ENCODE results near the gene NCCRP1. TPM values are rescaled to one million over a fixed set of nuclear protein-coding genes. Genes with fewer than 3 reads are reported as not detected.
"Not testable (repeated sequence)": the region's sequence is repeated elsewhere in the genome, so short reads cannot be mapped to it uniquely, and the experiment has no call there.

Gene NCCRP1
- polyA plus RNA-seq, 2 donors: 296 to 510 TPM

GRCh38 chr19:39212375-39212742 is 15.6 kb downstream of the NCCRP1 start:
- no peak overlapping the region for H3K4me3 ChIP-seq (ENCODE audit: low read depth in 1 of 2, low read length in 2 of 2)
- 25 to 31% methylated on average over 8 of the region's 8 CpGs for WGBS, 2 donors
- H3K4me1 ChIP-seq (ENCODE audit: control insufficient read depth in 2 of 2, insufficient read depth in 2 of 2, low read length in 1 of 2): peaks cover 0 to 3% of the 10 kb centered on the region in 2 donors

GRCh38 chr19:39215323-39215722 is 18.6 kb downstream of the NCCRP1 start:
- 89 to 90% methylated on average over 3 of the region's 3 CpGs for WGBS, 2 donors
- not testable (repeated sequence) for H3K36me3 ChIP-seq (ENCODE audit: control insufficient read depth in 2 of 2, insufficient read depth in 2 of 2, low read length in 1 of 2); H3K4me1 ChIP-seq (ENCODE audit: control insufficient read depth in 2 of 2, insufficient read depth in 2 of 2, low read length in 1 of 2); H3K27ac ChIP-seq (ENCODE audit: low read depth in 2 of 2, low read length in 1 of 2); H3K9me3 ChIP-seq (ENCODE audit: control insufficient read depth in 2 of 2, insufficient read depth in 1 of 2, low read depth in 1 of 2, low read length in 1 of 2); H3K27me3 ChIP-seq (ENCODE audit: control insufficient read depth in 1 of 2, insufficient read depth in 2 of 2, low read length in 2 of 2); H3K4me3 ChIP-seq (ENCODE audit: low read depth in 1 of 2, low read length in 2 of 2)

More at GRCh38 chr19:39212375-39212742, 15.6 kb downstream of the NCCRP1 start:
- no peaks in the 10 kb centered on the region for H3K36me3 ChIP-seq (ENCODE audit: control insufficient read depth in 2 of 2, insufficient read depth in 2 of 2, low read length in 1 of 2)
- no peaks in the 10 kb centered on the region for H3K27me3 ChIP-seq (ENCODE audit: control insufficient read depth in 1 of 2, insufficient read depth in 2 of 2, low read length in 2 of 2)
- H3K9me3 ChIP-seq (ENCODE audit: control insufficient read depth in 2 of 2, insufficient read depth in 1 of 2, low read depth in 1 of 2, low read length in 1 of 2): no peaks in the 10 kb centered on the region
- H3K27ac ChIP-seq (ENCODE audit: low read depth in 2 of 2, low read length in 1 of 2): no peak overlapping the region

- Histone ChIP-seq H3K36me3 (ENCODE audit: control insufficient read depth in 2 of 2, insufficient read depth in 2 of 2, low read length in 1 of 2) (no peaks in the 10 kb centered on the region), H3K9me3 (ENCODE audit: control insufficient read depth in 2 of 2, insufficient read depth in 1 of 2, low read depth in 1 of 2, low read length in 1 of 2) (no peaks in the 10 kb centered on the region), H3K4me1 (ENCODE audit: control insufficient read depth in 2 of 2, insufficient read depth in 2 of 2, low read length in 1 of 2) (peaks cover 0 to 2% of the 10 kb centered on the region in 2 donors), H3K4me3 (ENCODE audit: low read depth in 1 of 2, low read length in 2 of 2) (no peak overlapping the region), H3K27me3 (ENCODE audit: control insufficient read depth in 1 of 2, insufficient read depth in 2 of 2, low read length in 2 of 2) (no peaks in the 10 kb centered on the region), H3K27ac (ENCODE audit: low read depth in 2 of 2, low read length in 1 of 2) (no peak overlapping the region)
- WGBS, 2 donors: 83 to 85% methylated on average over 5 of the region's 5 CpGs
Measured at GRCh38 chr19:39217094-39217493, 20.3 kb downstream of the NCCRP1 start.

- Histone ChIP-seq H3K4me3 (ENCODE audit: low read depth in 1 of 2, low read length in 2 of 2) (no peak overlapping the region), H3K27me3 (ENCODE audit: control insufficient read depth in 1 of 2, insufficient read depth in 2 of 2, low read length in 2 of 2) (no peaks in the 10 kb centered on the region), H3K4me1 (ENCODE audit: control insufficient read depth in 2 of 2, insufficient read depth in 2 of 2, low read length in 1 of 2) (no peaks in the 10 kb centered on the region), H3K27ac (ENCODE audit: low read depth in 2 of 2, low read length in 1 of 2) (no peak overlapping the region), H3K9me3 (ENCODE audit: control insufficient read depth in 2 of 2, insufficient read depth in 1 of 2, low read depth in 1 of 2, low read length in 1 of 2) (no peaks in the 10 kb centered on the region), H3K36me3 (ENCODE audit: control insufficient read depth in 2 of 2, insufficient read depth in 2 of 2, low read length in 1 of 2) (no peaks in the 10 kb centered on the region)
- 84 to 90% methylated on average over 15 of the region's 15 CpGs for WGBS, 2 donors
Measured at GRCh38 chr19:39218230-39219007, 21.7 kb downstream of the NCCRP1 start.

- H3K27me3 ChIP-seq (ENCODE audit: control insufficient read depth in 1 of 2, insufficient read depth in 2 of 2, low read length in 2 of 2); H3K9me3 ChIP-seq (ENCODE audit: control insufficient read depth in 2 of 2, insufficient read depth in 1 of 2, low read depth in 1 of 2, low read length in 1 of 2); H3K4me3 ChIP-seq (ENCODE audit: low read depth in 1 of 2, low read length in 2 of 2); H3K27ac ChIP-seq (ENCODE audit: low read depth in 2 of 2, low read length in 1 of 2); H3K4me1 ChIP-seq (ENCODE audit: control insufficient read depth in 2 of 2, insufficient read depth in 2 of 2, low read length in 1 of 2); H3K36me3 ChIP-seq (ENCODE audit: control insufficient read depth in 2 of 2, insufficient read depth in 2 of 2, low read length in 1 of 2): not testable (repeated sequence)
- 65 to 67% methylated on average over 10 of the region's 10 CpGs for WGBS, 2 donors
Measured at GRCh38 chr19:39219108-39219507, 22.3 kb downstream of the NCCRP1 start.

- Histone ChIP-seq H3K27me3 (ENCODE audit: control insufficient read depth in 1 of 2, insufficient read depth in 2 of 2, low read length in 2 of 2) (no peaks in the 10 kb centered on the region), H3K4me3 (ENCODE audit: low read depth in 1 of 2, low read length in 2 of 2) (no peak overlapping the region)
- 17 to 34% methylated on average over 4 of the region's 4 CpGs for WGBS, 2 donors
Measured at GRCh38 chr19:39223703-39224279, 27.0 kb downstream of the NCCRP1 start.

GRCh38 chr19:39224910-39225309 is 28.1 kb downstream of the NCCRP1 start:
- Histone ChIP-seq H3K4me1 (ENCODE audit: control insufficient read depth in 2 of 2, insufficient read depth in 2 of 2, low read length in 1 of 2) (no peaks in the 10 kb centered on the region), H3K4me3 (ENCODE audit: low read depth in 1 of 2, low read length in 2 of 2) (no peak overlapping the region), H3K27ac (ENCODE audit: low read depth in 2 of 2, low read length in 1 of 2) (no peak overlapping the region), H3K36me3 (ENCODE audit: control insufficient read depth in 2 of 2, insufficient read depth in 2 of 2, low read length in 1 of 2) (no peaks in the 10 kb centered on the region), H3K9me3 (ENCODE audit: control insufficient read depth in 2 of 2, insufficient read depth in 1 of 2, low read depth in 1 of 2, low read length in 1 of 2) (no peaks in the 10 kb centered on the region), H3K27me3 (ENCODE audit: control insufficient read depth in 1 of 2, insufficient read depth in 2 of 2, low read length in 2 of 2) (no peaks in the 10 kb centered on the region)
- 27 to 47% methylated on average over 3 of the region's 3 CpGs for WGBS, 2 donors

More at GRCh38 chr19:39223703-39224279, 27.0 kb downstream of the NCCRP1 start:
- Histone ChIP-seq H3K36me3 (ENCODE audit: control insufficient read depth in 2 of 2, insufficient read depth in 2 of 2, low read length in 1 of 2) (no peaks in the 10 kb centered on the region), H3K9me3 (ENCODE audit: control insufficient read depth in 2 of 2, insufficient read depth in 1 of 2, low read depth in 1 of 2, low read length in 1 of 2) (no peaks in the 10 kb centered on the region), H3K4me1 (ENCODE audit: control insufficient read depth in 2 of 2, insufficient read depth in 2 of 2, low read length in 1 of 2) (no peaks in the 10 kb centered on the region), H3K27ac (ENCODE audit: low read depth in 2 of 2, low read length in 1 of 2) (no peak overlapping the region)

GRCh38 chr19:39230096-39230764 is 33.5 kb downstream of the NCCRP1 start:
- WGBS, 2 donors: 78 to 84% methylated on average over 2 of the region's 2 CpGs

GRCh38 chr19:39232708-39233107 is 35.9 kb downstream of the NCCRP1 start:
- Histone ChIP-seq H3K4me3 (ENCODE audit: low read depth in 1 of 2, low read length in 2 of 2) (no peak overlapping the region), H3K9me3 (ENCODE audit: control insufficient read depth in 2 of 2, insufficient read depth in 1 of 2, low read depth in 1 of 2, low read length in 1 of 2) (no peaks in the 10 kb centered on the region), H3K27me3 (ENCODE audit: control insufficient read depth in 1 of 2, insufficient read depth in 2 of 2, low read length in 2 of 2) (no peaks in the 10 kb centered on the region), H3K4me1 (ENCODE audit: control insufficient read depth in 2 of 2, insufficient read depth in 2 of 2, low read length in 1 of 2) (peaks cover 0 to 3% of the 10 kb centered on the region in 2 donors), H3K36me3 (ENCODE audit: control insufficient read depth in 2 of 2, insufficient read depth in 2 of 2, low read length in 1 of 2) (no peaks in the 10 kb centered on the region), H3K27ac (ENCODE audit: low read depth in 2 of 2, low read length in 1 of 2) (no peak overlapping the region)
- 84 to 88% methylated on average over 5 of the region's 5 CpGs for WGBS, 2 donors

More at GRCh38 chr19:39230096-39230764, 33.5 kb downstream of the NCCRP1 start:
- no peak overlapping the region for H3K27ac ChIP-seq (ENCODE audit: low read depth in 2 of 2, low read length in 1 of 2)
- no peaks in the 10 kb centered on the region for H3K36me3 ChIP-seq (ENCODE audit: control insufficient read depth in 2 of 2, insufficient read depth in 2 of 2, low read length in 1 of 2)
- no peak overlapping the region for H3K4me3 ChIP-seq (ENCODE audit: low read depth in 1 of 2, low read length in 2 of 2)
- no peaks in the 10 kb centered on the region for H3K27me3 ChIP-seq (ENCODE audit: control insufficient read depth in 1 of 2, insufficient read depth in 2 of 2, low read length in 2 of 2)
- H3K4me1 ChIP-seq (ENCODE audit: control insufficient read depth in 2 of 2, insufficient read depth in 2 of 2, low read length in 1 of 2): no peaks in the 10 kb centered on the region
- no peaks in the 10 kb centered on the region for H3K9me3 ChIP-seq (ENCODE audit: control insufficient read depth in 2 of 2, insufficient read depth in 1 of 2, low read depth in 1 of 2, low read length in 1 of 2)

All from esophagus (tissue), 2 donors.